ENCODE measurements around the gene RNASEH2C.

The RNASEH2C gene

DNA sequence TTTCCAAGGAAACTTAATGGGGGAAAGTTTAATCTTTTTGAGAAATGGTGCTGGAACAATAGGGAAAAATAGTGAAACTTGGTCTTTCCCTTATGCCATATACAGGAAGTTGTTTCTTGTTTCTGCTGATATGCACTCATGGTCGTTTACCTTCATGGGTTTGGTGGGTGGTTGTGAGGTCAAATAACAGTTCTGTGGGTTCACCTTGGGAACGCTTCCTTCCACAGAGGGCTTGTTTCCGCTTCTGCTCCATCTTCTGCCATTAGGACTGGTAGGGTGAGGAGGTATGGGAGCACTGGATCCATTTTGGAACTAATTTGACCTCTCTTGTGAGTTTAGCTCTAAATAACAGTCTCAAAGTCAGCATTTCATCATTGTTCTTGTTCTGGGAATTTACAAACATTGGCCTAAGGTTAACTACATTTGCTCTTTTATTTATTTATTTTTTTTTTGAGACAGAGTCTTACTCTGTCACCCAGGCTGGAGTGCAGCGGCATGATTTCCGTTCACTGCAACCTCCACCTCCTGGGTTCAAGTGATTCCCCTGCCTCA lies 40.3 kb downstream of the RNASEH2C start:
- DNase-seq, result no peak

GRCh38 chr11:65672982-65673381 lies 47.6 kb downstream of the RNASEH2C start:
- no peak for DNase-seq

DNA sequence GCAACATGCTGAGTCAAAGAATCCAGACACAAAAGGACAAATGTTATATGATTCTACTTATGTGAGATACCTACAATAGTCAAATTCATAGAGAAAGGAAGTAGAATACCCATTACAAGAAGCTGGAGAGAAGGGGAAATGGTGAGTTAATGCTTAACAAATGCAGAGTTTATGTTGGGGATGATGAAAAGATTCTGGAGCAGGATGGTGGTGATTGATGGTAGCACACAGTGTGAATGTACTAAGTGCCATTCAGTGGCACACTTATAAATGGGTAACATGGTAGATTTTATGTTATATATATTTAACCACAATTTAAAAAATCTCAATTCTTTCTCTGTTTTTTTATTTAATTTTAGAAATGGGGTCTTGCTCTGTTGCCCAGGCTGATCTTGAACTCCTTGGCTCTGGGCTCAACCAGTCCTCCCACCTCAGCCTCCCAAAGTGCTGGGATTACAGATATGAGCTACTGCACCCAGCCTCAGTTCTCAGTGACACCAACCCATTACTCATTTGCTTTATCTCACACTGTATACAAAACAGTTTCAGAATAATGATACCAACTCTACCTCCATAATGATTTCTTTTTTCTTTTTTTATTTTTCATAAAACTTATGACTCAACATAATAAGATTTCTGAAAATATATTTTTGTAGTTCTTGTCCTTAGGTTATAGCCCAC lies 48.3 kb downstream of the RNASEH2C start:
- no peak for DNase-seq
